ENCODE results near the gene TLCD5.

Gene TLCD5

GRCh38 chr11:120378474-120378873, 53.4 kb downstream of the TLCD5 start:
- DNase-seq (ENCODE audit: low read depth in 2 of 3, low spot score in 2 of 3), result no peak

GRCh38 chr11:120381401-120381800, 56.3 kb downstream of the TLCD5 start:
- DNase-seq (ENCODE audit: low read depth in 2 of 3, low spot score in 2 of 3), result no peak
